GM12873 (cell line): ENCODE measurements around the gene NACC2.

Experiments
- CTCF ChIP-seq: IDR thresholded peaks from 2 replicates; pipeline ENCODE4 v1.5.1; 2012; ENCODE audit warnings: low read depth, mild to moderate bottlenecking, moderate library complexity, low read length, control low read depth; ENCODE audit not compliant: insufficient read depth; ENCODE audit errors: missing control alignments

The NACC2 gene

GRCh38 chr9:136045595-136046553, 49.2 kb downstream of the NACC2 start:
- no peak for TF ChIP-seq CTCF

- TF ChIP-seq CTCF = no peak
These were observed 50.0 kb downstream of the NACC2 start for GRCh38 chr9:136044971-136045594.

- TF ChIP-seq CTCF = no peak
These were observed 50.7 kb downstream of the NACC2 start for GRCh38 chr9:136044207-136044970.

GRCh38 chr9:136043441-136043991, 51.6 kb downstream of the NACC2 start:
- no peak for TF ChIP-seq CTCF

- TF ChIP-seq CTCF = no peak
These were observed 52.5 kb downstream of the NACC2 start for GRCh38 chr9:136042541-136042940.

GRCh38 chr9:136039488-136039887, 55.6 kb downstream of the NACC2 start:
- no peak for TF ChIP-seq CTCF
